ENCODE results near the gene SERPINE3.

The SERPINE3 gene

DNA sequence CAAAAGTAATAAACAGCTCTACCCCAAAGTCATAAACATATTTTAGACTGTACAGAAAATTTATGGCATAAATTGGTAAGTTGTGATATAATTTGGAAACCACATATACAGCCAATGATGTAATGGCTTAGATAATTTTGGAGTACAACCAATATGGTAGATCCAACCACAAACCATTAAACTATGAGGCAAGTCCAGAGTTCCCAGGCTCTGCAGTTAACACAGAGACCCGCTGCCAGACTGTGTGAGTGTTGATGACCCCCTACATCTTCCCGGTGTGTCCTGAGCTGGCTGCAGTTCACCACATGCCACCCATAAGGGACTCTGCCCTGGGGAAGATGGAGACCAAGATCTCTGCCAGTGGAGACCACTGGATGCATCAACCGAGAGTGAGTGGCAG, 9.9 kb upstream of the SERPINE3 start:
- no peak for DNase-seq (ENCODE audit: low read depth)

DNA sequence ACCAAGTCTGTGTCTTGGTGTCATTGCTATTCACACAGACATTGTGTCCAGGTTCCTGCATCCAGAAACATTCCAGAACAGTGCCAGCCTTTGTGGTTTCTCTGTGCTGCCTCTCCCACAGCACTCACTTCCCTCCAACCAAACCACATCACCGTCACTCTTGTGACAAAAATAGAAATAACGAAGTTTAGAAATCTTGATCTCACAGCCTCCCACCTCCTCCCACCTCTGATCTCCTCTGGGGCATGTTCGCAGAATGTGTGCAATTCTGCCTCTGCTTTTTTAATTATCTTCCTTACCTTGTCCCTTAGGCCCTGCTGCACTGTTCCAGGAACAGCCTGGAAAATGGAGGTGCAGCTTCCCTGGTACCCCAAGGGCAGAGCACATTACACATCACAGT, 8.7 kb upstream of the SERPINE3 start:
- DNase-seq (ENCODE audit: low read depth) = no peak

DNA sequence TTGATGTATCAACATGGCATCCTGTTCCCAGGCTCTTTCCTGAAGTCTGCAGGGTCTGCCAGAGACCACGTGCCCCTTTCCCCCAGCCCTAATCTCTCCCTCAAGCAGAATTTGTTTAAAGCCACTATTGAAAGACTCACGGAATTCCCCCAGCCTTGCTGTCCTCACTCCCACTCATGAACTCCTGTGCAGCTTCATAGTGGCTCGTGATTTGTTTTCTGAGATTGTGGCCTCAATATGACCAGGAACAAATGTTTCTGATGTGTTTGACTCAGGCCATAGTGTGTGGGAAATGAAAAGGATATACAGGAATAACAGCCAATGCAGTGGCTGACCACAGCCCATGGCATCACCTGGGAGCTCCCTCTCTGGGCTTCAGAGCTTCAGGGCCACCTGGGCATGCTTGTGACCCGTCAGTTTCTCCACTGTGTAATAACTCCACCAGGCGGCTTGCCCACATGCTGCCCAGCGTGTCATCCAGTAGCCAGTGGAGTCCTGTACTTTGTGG, 8.1 kb upstream of the SERPINE3 start:
- no peak for DNase-seq (ENCODE audit: low read depth)

DNA sequence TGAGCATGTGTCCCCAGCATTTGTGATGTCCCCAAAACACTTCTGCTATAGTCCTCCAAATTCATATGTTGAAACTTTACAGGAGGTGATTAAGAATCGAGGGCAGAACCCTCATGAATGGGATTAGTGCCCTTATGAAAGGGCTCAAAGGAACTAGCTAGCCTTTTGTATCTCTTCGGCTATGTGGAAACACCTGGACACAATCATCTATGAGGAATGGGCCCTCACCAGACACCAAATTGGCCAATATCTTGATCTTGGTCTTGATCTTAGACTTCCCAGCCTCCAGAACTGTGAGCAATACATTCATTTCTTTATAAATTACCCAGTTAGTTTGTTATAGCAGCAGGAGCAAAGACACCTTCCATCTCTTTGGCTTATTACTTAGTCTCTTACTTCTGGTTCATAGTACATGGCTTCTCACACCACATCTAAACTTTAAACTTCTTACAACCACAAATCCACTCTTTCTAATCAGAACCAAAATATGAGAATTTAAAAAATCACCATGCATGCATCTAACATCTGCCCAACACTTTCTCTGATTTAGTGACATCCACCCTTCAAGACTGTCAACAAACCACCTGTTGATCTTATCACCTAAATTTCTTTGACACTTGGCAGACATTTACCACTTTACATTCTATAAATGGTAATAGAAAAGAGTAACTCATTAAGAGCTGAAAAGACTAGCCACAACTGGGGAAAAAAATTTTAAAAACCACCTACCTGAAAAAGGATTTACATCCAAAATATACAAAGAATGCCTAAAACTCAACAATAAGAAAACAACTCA, 6.7 kb upstream of the SERPINE3 start:
- no peak for DNase-seq (ENCODE audit: low read depth)

DNA sequence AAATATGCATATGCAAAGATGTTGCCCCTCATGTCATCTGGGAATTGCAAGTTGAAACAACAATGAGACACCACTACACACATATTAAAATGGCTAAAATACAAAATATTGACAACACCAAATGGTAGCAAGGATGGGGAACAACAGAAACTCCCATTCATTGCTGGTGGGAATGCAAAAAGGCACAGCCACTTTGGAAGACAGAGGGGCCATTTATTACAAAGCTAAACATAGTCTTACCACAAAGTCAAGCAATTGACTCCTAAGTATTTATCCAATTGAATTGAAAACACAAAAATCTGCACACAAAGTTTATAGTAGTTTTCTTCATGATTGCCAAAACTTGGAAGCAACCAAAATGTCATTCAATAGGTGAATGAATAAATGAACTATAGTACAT, 6.1 kb upstream of the SERPINE3 start:
- DNase-seq (ENCODE audit: low read depth) = no peak

DNA sequence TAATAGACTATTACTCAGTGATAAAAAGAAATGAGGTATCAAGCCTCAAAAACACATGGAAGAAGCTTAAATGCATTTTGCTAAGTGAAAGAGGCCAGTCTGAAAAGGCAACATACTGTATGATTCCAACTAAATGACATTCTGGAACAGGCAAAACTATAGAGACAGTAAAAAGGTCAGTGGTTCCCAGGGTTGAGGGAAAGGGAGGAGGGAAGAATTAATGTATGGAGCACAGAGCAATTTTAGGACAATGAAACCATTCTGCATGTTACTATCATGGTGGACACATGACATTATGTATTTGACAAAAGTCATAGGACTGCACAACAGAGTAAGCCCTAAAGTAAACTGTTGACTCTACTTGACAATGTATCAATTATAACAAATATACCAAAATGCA, 5.7 kb upstream of the SERPINE3 start:
- DNase-seq (ENCODE audit: low read depth) = no peak

DNA sequence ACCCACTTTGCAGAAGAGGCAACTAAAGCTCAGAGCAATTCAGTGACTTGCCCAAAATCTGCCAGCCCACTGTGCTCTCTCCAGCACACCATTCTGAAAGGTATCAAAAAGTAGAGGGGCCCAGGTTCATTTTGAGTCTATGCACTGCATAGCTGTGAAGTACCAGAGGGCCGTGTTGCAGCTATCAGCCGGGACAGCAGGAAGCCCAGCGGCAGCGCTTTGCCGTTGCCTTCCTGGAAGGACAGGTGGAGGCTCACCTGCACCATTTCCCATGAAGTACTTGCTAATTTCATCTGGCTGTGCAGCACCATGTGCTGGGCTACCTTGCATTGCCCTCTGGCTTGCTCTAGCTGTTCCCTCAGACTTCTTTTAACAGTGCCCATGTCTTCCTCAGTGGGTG, 2.7 kb upstream of the SERPINE3 start:
- DNase-seq (ENCODE audit: low read depth) = no peak

DNA sequence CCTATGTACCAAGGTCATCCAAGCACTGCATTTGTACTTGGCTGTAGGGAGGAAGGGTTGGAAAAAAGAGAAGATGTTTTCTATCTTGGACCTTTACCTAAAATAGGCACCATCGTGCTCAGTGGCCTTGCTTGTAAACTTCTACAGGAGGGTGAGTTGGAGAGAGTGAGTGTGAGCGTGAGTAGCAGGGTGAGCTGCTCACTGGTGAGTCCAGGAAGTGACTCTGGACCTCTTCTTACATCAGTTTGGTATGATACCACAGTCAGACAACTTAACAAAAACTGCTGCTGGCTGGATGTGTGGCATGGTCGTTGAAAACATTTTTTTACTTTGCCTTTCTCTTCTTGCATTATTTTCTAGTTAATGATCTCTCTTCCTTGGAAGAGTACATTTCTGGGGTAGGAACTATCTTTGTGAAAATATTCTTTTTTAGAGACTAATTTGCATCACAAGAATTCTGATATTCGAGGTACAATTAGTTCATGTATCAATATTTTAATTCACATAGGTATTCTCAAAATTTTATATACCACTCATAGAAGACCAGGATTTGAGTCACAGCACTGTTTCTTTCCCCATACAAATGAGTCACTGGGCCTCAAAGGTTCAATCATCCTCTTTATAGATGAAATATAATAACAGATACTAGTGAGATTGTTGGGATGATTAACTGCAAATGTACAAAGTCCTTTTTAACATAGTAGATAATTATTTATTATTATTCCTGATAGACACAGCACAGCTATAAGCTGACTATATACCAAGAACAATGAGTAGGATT, 651 bp downstream of the SERPINE3 start:
- DNase-seq (ENCODE audit: low read depth) = no peak

DNA sequence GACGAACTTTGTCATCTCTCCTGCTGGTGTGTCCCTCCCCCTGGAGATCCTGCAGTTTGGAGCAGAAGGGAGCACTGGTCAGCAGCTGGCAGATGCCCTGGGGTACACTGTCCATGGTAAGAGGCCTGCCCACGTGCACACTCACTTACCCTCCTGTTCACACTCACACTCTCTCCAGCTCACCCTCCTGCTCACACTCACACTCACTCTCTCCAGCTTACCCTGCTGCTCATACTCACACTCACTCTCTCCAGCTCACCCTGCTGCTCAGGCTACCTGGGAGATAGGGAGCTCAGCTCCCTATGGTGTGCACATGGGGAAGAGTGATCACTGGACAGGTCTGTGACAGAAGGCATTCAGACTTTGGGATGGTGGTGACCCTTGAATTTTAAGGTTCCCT, 1.7 kb downstream of the SERPINE3 start:
- no peak for DNase-seq (ENCODE audit: low read depth)

DNA sequence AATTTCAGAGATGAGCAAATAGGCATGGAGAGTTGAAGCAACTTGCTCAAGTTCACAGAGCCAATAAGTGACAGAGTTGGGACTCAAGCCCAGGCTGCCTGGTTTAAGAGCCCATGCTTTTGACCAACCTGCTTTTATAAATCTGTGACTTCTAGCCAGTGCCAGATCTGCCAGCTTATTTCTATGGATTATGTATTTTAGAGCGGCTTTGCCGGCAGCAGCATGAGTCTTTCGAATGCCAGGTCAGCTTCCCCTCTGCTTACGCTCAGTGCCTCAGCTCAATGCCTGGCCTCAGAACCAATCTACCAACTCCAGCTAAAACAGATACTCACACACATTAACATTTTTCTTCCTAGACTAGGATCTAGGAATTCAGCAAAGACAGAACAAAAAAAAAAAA, 2.3 kb downstream of the SERPINE3 start:
- no peak for DNase-seq (ENCODE audit: low read depth)

DNA sequence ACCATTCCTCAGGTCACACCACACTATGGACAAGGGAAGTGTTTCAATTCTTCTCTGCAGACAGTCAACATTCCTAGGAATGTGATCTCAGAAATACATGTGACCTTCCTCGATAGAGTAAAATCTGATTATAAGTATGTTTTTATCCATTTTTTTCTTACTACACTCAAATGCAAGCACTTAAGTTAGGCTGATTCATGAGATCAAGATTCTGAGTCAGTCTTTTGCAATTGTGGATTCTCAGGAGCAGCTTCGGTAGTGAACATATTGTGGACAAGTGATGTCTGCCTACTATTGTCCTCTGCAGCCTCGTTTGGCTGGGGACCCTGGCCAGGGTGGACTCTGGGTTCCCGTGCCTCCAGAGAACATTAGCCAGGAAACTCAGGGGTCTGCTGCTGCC, 3.2 kb downstream of the SERPINE3 start:
- DNase-seq (ENCODE audit: low read depth) = no peak

DNA sequence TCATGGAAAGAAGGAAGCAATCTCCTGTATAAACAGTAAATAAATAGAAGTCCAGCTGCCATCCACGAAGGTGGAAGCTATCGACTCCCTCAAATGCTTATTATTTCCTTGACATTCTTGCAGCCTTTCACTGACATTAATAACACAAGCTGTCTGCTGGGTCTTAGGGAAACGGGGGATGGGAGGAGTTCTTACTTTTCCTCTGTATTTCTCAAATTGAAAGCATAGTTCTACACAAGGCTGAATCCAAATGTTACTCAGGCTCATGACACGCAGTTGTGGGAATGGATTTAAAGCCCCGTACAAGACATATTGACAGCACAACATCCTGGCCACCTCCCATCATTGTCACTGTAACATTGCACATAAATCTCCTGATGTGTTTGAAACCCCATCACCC, 4.0 kb downstream of the SERPINE3 start:
- DNase-seq (ENCODE audit: low read depth) = no peak

DNA sequence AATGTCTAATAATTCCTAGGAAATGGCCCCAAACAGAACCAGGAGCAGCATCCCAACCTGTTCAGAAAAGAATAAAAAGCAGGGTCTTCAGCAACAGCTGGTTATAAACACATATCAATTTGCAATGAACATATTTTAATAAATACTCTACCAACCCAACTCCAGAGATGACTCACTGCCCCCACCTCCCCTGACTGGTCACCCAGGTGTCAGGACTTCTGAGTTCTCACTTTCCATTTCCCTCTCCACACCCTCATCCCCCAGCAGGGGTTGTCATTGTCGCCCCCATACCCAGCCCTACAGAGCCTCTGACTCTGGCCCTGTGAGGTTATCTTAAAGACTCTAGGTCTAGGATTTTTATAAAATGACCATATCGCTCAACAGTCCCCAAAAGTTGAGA, 6.9 kb downstream of the SERPINE3 start:
- DNase-seq (ENCODE audit: low read depth) = no peak

DNA sequence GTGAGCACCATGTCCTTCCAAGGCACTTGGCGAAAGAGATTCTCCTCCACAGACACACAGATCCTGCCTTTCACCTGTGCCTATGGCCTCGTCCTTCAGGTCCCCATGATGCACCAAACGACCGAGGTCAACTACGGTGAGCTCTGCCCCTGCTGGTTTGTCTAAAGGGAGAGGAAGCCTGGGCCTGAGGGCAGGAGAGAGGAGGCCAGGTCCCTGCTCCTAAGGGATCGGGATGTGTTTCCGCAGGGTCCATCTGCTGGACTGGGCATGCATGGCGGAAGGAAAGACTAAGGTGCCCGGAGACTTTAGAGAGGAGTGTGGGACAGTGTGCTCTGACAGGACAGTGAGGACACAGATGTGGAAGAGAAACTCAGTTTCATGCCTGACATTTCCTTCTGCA, 7.6 kb downstream of the SERPINE3 start:
- DNase-seq (ENCODE audit: low read depth) = no peak

DNA sequence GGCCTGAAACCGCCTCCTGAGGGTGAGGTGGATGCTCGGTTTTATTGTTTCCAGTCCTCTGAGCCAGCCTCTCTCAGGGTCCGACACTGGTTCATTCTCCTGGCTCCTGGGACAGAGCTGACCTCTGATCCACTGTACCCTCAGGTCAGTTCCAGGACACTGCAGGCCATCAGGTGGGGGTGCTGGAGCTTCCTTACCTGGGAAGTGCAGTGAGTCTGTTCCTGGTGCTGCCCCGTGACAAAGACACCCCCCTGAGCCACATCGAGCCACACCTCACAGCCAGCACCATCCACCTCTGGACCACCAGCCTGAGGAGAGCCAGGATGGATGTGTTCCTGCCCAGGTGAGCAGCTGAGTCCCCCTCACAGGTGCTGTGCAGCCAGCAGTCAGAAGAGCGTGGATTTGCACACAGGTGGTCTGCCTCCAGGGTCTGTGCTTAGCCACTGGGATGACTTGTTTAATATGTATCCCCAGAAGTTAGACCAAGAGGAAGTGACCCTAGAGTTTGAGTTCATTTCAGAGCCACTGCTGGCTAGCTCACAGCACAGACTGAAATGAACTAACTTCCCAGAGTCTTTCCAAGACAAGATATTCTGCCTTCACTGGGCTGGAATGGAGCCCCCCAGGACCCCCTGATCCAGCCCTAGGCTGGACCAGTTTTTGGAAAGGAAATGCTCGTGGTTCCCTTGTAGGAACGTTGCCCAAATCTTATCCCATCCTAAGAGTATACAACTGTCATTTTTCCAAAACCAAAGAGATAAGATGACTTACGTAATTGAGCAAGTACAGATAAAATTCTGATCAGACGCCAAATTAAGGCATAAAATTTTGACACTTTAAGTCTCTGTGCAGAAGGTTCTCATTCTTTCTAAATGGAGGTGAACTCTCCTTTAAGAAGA, 8.8 kb downstream of the SERPINE3 start:
- no peak for DNase-seq (ENCODE audit: low read depth)

DNA sequence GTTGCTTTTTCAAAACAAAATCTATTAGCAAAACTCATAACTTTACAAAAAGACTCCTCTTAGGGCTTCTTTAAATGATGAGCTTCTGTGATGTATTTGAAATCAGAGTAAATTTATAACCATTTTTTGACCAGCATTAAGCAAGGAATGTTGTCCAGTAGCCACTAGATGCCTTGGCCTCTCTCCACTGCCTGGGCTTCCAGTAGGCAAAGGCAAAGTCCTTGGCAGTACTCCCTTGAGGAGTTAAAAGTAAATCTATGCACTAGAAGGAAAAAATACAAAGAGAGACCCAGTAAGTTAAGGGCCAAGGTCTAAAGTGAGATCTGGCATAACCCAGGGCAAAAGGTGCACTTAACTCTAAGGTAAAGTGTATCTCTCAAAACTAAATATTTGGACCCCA, 9.5 kb downstream of the SERPINE3 start:
- no peak for DNase-seq (ENCODE audit: low read depth)

DNA sequence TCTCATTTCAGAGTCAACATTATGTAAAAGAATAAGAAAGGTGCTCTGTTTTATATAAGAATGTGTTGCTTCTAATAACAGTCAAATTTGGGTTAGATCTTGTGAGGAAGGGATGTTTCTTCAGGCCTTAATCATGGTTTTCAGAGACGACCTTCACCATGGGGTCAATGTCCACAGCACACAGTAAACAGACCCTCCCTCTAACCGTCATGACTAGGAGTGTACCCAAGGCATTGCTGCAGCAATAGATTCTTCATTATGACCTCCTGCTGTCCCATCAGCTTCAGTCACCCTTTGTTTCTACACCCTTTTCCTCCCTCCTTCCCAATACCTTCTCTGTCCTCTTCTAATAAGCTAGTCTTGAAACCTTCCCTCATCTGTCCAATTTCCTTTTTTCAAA, 15.7 kb downstream of the SERPINE3 start:
- no peak for DNase-seq (ENCODE audit: low read depth)

DNA sequence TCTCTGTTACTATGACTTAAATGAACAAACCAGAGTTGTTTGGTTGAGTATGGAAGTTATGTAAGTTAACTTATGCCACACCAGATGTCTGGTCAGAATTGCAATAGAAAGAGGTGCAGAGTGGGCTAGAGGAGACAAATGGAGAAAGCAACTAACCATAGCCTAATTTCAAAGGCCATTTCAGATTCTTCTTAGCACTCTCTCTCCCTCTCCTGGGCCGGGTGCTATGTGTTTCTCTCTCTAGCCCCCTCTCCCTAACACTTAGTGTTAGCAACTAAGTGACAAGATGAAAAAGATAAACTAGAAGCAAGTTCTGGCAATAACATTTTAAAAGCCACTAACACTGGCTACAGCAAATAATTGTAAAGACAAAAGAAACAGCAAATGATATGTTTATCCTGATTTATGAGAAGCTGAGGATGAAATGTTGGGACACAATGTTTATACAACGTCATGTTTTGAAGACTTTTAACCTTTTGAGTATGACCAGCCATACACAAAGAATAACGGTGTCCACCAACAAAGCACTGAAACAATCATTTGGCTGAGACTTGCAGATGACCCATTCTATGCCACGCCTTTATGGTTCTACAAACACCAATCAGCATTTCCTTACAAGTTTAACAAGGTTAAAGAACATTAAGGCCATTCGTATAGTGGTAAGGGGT, 18.6 kb downstream of the SERPINE3 start:
- no peak for DNase-seq (ENCODE audit: low read depth)

DNA sequence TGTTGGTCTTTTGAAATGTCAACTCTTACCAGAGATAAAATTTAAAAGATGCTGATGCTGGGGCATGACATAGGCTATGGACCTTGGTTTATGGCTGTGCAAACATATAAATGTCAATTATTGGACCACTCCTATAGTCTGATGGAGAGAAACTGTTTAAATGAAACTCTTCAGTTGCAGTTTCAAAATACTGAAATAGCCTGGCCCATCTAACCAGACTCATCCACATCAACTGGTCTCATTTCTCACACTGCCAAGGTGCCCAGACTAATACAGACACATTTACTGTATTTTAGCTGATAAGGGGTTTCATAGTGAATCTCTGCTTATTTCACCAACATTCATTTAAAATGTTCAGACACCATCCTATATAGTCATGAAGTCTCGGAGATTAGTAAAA, 19.9 kb downstream of the SERPINE3 start:
- no peak for DNase-seq (ENCODE audit: low read depth)

DNA sequence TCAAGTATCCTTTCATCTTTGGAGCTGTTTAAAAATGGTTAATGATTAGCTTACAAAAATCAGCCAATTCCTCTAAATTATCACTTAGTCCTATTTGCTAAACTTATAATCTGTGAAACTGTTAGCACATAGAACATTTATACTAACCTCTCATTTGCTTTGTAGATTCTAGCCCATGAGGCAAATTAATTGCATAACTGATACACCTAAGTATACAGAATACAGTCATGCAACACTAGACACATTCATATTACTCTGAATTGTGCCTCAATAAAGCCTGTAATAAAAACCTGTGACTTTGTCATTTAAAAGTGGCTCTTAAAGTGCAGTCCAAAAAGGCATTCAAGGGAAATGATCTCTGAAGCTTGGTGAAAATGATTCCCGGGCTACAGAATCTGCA, 21.0 kb downstream of the SERPINE3 start:
- no peak for DNase-seq (ENCODE audit: low read depth)

DNA sequence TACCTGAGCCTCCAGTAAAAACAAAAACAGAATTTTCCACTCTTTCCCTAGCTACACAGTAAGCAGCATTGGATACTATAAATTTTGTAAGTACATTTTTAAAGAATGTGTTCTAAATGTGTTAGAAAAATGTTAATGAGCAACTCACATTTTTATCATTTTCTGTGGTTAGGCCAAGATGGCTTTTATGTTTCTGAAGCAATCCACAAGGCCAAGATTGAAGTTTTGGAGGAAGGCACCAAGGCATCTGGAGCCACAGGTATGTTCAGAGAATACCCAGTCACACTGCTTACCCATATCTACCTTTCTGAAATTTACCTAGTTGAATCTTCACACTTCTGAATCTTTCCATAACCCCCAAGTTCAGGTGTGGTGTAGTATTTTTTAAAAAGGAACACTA, 21.6 kb downstream of the SERPINE3 start:
- no peak for DNase-seq (ENCODE audit: low read depth)

DNA sequence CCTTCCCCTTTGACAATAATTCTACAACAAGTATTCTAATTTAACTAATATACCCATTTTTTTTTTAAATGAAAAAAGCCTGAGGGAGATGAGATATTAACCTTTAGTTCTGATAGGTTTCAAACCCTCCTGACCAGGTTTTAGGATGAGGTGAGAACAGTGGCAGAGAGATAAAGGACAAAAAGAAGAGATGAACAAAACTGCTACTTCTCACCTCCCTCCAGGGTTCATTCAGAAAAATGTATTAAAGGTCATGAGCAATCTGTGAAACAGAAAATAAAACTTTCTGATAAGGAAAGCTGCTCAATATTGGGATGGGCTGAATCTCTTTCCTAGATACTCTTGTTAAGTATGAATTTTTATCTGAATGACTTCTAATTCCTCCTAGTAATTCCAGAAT, 24.1 kb downstream of the SERPINE3 start:
- DNase-seq (ENCODE audit: low read depth) = no peak
